SK-N-SH treated with all-trans-retinoic acid at 6 μM for 48 hours (cell line): Measurements from ENCODE around the gene LGMN.

Source experiments
- ATAC-seq: fragments of 200-7000 bp; cut with Tn5 transposase; 3 replicates; pipeline ENCODE4 v1.9.1; 2020; ENCODE audit warnings: mild to moderate bottlenecking, moderate library complexity
- ARNTL ChIP-seq: fragments of 450-650 bp; formaldehyde crosslinking; IDR thresholded peaks from 2 replicates; pipeline ENCODE4 v1.5.0; 2020; ENCODE audit warnings: low read depth, mild to moderate bottlenecking, moderate library complexity, borderline replicate concordance
- BACH2 ChIP-seq: fragments of 250-450 bp; sonication (Bioruptor Pico); IDR thresholded peaks from 2 replicates; pipeline ENCODE4 v1.9.0; 2021; ENCODE audit warnings: mild to moderate bottlenecking, borderline replicate concordance
- CSDC2 ChIP-seq: fragments of 250-450 bp; sonication (Bioruptor Pico); IDR thresholded peaks from 2 replicates; pipeline ENCODE4 v1.5.0; 2020; ENCODE audit warnings: mild to moderate bottlenecking, moderate library complexity
- ESRRG ChIP-seq: fragments of 250-450 bp; sonication (Bioruptor Pico); IDR thresholded peaks from 2 replicates; pipeline ENCODE4 v1.6.1; 2021; ENCODE audit warnings: mild to moderate bottlenecking
- GLIS3 ChIP-seq: fragments of 250-450 bp; sonication (Bioruptor Pico); IDR thresholded peaks from 2 replicates; pipeline ENCODE4 v1.5.0; 2020; ENCODE audit warnings: mild to moderate bottlenecking, moderate library complexity
- ISL1 ChIP-seq: fragments of 250-450 bp; sonication (Bioruptor Pico); IDR thresholded peaks from 2 replicates; pipeline ENCODE4 v2.1.2; 2022; ENCODE audit warnings: mild to moderate bottlenecking, moderate library complexity
- OSR1 ChIP-seq: fragments of 250-450 bp; sonication (Bioruptor Pico); IDR thresholded peaks from 2 replicates; pipeline ENCODE4 v1.8.0; 2022; ENCODE audit warnings: moderate library complexity, mild to moderate bottlenecking, inconsistent platforms
- POU6F1 ChIP-seq: fragments of 250-450 bp; sonication (Bioruptor Pico); IDR thresholded peaks from 2 replicates; pipeline ENCODE4 v1.8.0; 2021; ENCODE audit warnings: low read depth, mild to moderate bottlenecking, moderate library complexity, borderline replicate concordance
- PPARA ChIP-seq: fragments of 250-450 bp; sonication (Bioruptor Pico); IDR thresholded peaks from 2 replicates; pipeline ENCODE4 v1.5.0; 2020; ENCODE audit warnings: mild to moderate bottlenecking, borderline replicate concordance
- RARB ChIP-seq: fragments of 250-450 bp; sonication (Bioruptor Pico); IDR thresholded peaks from 2 replicates; pipeline ENCODE4 v1.8.0; 2021; ENCODE audit warnings: mild to moderate bottlenecking, moderate library complexity
- SNAI2 ChIP-seq: fragments of 250-450 bp; sonication (Bioruptor Pico); IDR thresholded peaks from 2 replicates; pipeline ENCODE4 v1.5.0; 2020; ENCODE audit warnings: mild to moderate bottlenecking, moderate library complexity
- TCF4 ChIP-seq: fragments of 250-450 bp; sonication (Bioruptor Pico); IDR thresholded peaks from 2 replicates; pipeline ENCODE4 v1.8.0; 2021; ENCODE audit warnings: mild to moderate bottlenecking, moderate library complexity, borderline replicate concordance
- TOX ChIP-seq: fragments of 250-450 bp; sonication (Bioruptor Pico); IDR thresholded peaks from 2 replicates; pipeline ENCODE4 v1.8.0; 2021; ENCODE audit warnings: mild to moderate bottlenecking, moderate library complexity, borderline replicate concordance
- ZC3H10 ChIP-seq: fragments of 250-450 bp; sonication (Bioruptor Pico); IDR thresholded peaks from 2 replicates; pipeline ENCODE4 v1.5.1; 2021; ENCODE audit warnings: mild to moderate bottlenecking, moderate library complexity
- ZFP3 ChIP-seq: fragments of 250-450 bp; sonication (Bioruptor Pico); IDR thresholded peaks from 2 replicates; pipeline ENCODE4 v1.5.0; 2020; ENCODE audit warnings: mild to moderate bottlenecking, moderate library complexity
- ZFP30 ChIP-seq: fragments of 450-650 bp; formaldehyde crosslinking; IDR thresholded peaks from 2 replicates; pipeline ENCODE4 v1.5.0; 2022; ENCODE audit warnings: mild to moderate bottlenecking, moderate library complexity
- ZNF565 ChIP-seq: fragments of 450-650 bp; formaldehyde crosslinking; conservative IDR thresholded peaks from 2 replicates; pipeline ENCODE4 v1.5.0; 2020; ENCODE audit warnings: low read depth, mild to moderate bottlenecking, moderate library complexity
- ZNF70 ChIP-seq: fragments of 450-650 bp; formaldehyde crosslinking; IDR thresholded peaks from 2 replicates; pipeline ENCODE4 v1.5.0; 2020; ENCODE audit warnings: mild to moderate bottlenecking, moderate library complexity
- TF ChIP-seq, protein P1 (sequence below): fragments of 250-450 bp; sonication (Bioruptor Pico); IDR thresholded peaks from 2 replicates; pipeline ENCODE4 v1.5.1; 2020; ENCODE audit warnings: low read depth, mild to moderate bottlenecking, moderate library complexity
- TF ChIP-seq, protein P2 (sequence below): fragments of 250-450 bp; sonication (Bioruptor Pico); IDR thresholded peaks from 2 replicates; pipeline ENCODE4 v1.8.0; 2020; ENCODE audit warnings: mild to moderate bottlenecking, moderate library complexity, borderline replicate concordance
- TF ChIP-seq, protein P3 (sequence below): fragments of 250-450 bp; sonication (Bioruptor Pico); IDR thresholded peaks from 2 replicates; pipeline ENCODE4 v1.5.1; 2021; ENCODE audit warnings: mild to moderate bottlenecking, moderate library complexity
- TF ChIP-seq, protein P4 (sequence below): fragments of 250-450 bp; sonication (Bioruptor Pico); IDR thresholded peaks from 2 replicates; pipeline ENCODE4 v1.5.0; 2020; ENCODE audit warnings: mild to moderate bottlenecking, moderate library complexity

The LGMN gene

GRCh38 chr14:92794547-92794941 lies 46.1 kb upstream of the LGMN start:
- TF ChIP-seq, protein P1, sequence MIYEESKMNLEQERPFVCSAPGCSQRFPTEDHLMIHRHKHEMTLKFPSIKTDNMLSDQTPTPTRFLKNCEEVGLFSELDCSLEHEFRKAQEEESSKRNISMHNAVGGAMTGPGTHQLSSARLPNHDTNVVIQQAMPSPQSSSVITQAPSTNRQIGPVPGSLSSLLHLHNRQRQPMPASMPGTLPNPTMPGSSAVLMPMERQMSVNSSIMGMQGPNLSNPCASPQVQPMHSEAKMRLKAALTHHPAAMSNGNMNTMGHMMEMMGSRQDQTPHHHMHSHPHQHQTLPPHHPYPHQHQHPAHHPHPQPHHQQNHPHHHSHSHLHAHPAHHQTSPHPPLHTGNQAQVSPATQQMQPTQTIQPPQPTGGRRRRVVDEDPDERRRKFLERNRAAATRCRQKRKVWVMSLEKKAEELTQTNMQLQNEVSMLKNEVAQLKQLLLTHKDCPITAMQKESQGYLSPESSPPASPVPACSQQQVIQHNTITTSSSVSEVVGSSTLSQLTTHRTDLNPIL = no peak
- no peak for TF ChIP-seq SNAI2
- TF ChIP-seq ESRRG (CRISPR knock-in tag) = no peak
- TF ChIP-seq, protein P2, sequence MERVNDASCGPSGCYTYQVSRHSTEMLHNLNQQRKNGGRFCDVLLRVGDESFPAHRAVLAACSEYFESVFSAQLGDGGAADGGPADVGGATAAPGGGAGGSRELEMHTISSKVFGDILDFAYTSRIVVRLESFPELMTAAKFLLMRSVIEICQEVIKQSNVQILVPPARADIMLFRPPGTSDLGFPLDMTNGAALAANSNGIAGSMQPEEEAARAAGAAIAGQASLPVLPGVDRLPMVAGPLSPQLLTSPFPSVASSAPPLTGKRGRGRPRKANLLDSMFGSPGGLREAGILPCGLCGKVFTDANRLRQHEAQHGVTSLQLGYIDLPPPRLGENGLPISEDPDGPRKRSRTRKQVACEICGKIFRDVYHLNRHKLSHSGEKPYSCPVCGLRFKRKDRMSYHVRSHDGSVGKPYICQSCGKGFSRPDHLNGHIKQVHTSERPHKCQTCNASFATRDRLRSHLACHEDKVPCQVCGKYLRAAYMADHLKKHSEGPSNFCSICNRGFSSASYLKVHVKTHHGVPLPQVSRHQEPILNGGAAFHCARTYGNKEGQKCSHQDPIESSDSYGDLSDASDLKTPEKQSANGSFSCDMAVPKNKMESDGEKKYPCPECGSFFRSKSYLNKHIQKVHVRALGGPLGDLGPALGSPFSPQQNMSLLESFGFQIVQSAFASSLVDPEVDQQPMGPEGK (CRISPR knock-in tag) = no peak
- TF ChIP-seq PPARA (CRISPR knock-in tag) = no peak
- TF ChIP-seq OSR1 (CRISPR knock-in tag) = no peak
- TF ChIP-seq ARNTL (CRISPR knock-in tag) = no peak
- no peak for TF ChIP-seq ZFP30 (CRISPR knock-in tag)
- TF ChIP-seq RARB (CRISPR knock-in tag) = no peak
- TF ChIP-seq ZNF70 (CRISPR knock-in tag) = no peak
- TF ChIP-seq GLIS3 (CRISPR knock-in tag) = no peak
- TF ChIP-seq, protein P3, sequence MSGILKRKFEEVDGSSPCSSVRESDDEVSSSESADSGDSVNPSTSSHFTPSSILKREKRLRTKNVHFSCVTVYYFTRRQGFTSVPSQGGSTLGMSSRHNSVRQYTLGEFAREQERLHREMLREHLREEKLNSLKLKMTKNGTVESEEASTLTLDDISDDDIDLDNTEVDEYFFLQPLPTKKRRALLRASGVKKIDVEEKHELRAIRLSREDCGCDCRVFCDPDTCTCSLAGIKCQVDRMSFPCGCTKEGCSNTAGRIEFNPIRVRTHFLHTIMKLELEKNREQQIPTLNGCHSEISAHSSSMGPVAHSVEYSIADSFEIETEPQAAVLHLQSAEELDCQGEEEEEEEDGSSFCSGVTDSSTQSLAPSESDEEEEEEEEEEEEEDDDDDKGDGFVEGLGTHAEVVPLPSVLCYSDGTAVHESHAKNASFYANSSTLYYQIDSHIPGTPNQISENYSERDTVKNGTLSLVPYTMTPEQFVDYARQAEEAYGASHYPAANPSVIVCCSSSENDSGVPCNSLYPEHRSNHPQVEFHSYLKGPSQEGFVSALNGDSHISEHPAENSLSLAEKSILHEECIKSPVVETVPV = no peak
- no peak for TF ChIP-seq CSDC2
- no peak for TF ChIP-seq POU6F1
- TF ChIP-seq ZNF565 (CRISPR knock-in tag) = no peak
- TF ChIP-seq ZC3H10 (CRISPR knock-in tag) = no peak
- no peak for TF ChIP-seq TCF4 (CRISPR knock-in tag)
- TF ChIP-seq TOX (CRISPR knock-in tag) = no peak
- no peak for TF ChIP-seq BACH2
- TF ChIP-seq ZFP3 = no peak
- peak; percentile 31 for ATAC-seq

DNA sequence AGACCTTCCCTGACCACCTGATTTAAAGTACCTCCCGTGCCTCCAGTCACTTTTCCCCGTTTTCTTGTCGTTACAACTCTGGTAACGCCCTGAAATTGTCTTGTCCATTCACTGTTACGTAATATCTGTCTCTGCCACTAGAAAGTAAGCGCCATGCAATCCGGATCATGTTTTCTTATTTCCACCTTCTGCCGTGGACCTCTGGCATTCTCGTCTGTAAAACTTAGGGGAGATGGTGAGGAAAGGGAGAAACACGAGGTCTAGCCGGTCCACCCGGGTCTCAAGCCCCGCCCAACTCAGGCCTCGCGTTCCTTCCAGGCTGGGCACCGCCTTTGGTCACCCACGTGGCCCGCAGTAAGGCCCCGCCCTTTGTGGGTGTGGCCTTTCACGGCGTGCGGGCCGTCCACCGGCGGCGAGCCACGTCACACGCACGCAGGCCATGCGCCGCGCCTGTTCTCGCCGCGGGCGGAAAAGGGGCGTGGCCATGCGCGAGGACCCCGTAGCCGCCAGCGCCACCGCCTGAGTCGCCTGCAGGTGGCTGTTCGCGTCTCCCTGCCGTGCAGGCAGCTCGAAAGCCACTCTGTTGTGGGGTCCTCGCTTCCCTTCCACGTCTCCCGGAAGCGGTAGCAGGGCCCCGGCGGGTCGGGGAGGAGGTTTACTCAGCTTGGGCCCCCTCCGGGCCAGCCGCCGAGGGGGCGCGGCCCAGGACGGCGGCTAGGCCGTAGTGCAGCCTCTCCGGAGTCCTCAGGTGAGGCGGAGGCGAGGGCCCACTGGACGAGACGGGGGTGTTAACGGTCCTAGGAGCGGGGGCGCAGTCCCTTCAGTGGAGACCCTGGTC lies 45.5 kb upstream of the LGMN start, which contains the start of gene GOLGA5:
TSS of gene GOLGA5 (plus strand) at position 597 of the 838 bp plus-strand sequence. CDS start 3,133 bp downstream, outside the sequence.
- peak; percentile 97 for ATAC-seq
- TF ChIP-seq TOX (CRISPR knock-in tag) = no peak
- TF ChIP-seq GLIS3 (CRISPR knock-in tag) = no peak
- TF ChIP-seq TCF4 (CRISPR knock-in tag) = no peak
- TF ChIP-seq POU6F1 = no peak
- TF ChIP-seq RARB (CRISPR knock-in tag) = no peak
- TF ChIP-seq, protein P4, sequence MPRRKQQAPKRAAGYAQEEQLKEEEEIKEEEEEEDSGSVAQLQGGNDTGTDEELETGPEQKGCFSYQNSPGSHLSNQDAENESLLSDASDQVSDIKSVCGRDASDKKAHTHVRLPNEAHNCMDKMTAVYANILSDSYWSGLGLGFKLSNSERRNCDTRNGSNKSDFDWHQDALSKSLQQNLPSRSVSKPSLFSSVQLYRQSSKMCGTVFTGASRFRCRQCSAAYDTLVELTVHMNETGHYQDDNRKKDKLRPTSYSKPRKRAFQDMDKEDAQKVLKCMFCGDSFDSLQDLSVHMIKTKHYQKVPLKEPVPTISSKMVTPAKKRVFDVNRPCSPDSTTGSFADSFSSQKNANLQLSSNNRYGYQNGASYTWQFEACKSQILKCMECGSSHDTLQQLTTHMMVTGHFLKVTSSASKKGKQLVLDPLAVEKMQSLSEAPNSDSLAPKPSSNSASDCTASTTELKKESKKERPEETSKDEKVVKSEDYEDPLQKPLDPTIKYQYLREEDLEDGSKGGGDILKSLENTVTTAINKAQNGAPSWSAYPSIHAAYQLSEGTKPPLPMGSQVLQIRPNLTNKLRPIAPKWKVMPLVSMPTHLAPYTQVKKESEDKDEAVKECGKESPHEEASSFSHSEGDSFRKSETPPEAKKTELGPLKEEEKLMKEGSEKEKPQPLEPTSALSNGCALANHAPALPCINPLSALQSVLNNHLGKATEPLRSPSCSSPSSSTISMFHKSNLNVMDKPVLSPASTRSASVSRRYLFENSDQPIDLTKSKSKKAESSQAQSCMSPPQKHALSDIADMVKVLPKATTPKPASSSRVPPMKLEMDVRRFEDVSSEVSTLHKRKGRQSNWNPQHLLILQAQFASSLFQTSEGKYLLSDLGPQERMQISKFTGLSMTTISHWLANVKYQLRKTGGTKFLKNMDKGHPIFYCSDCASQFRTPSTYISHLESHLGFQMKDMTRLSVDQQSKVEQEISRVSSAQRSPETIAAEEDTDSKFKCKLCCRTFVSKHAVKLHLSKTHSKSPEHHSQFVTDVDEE (CRISPR knock-in tag) = no peak
- TF ChIP-seq, protein P3 = no peak
- TF ChIP-seq ZFP3 = peak; percentile 98
- TF ChIP-seq, protein P2 (CRISPR knock-in tag) = peak; percentile 95
- TF ChIP-seq CSDC2 = no peak
- no peak for TF ChIP-seq ISL1 (CRISPR knock-in tag)
- TF ChIP-seq, protein P1 = no peak
- TF ChIP-seq ZC3H10 (CRISPR knock-in tag) = no peak
- TF ChIP-seq ZFP30 (CRISPR knock-in tag) = no peak
- TF ChIP-seq SNAI2 = no peak
